Eye (tissue), 1 donor: Measurements from ENCODE around the gene RYR3.

ENCODE experiments used
- DNase-seq: peaks from one replicate; pipeline ENCODE4 v3.0.0-alpha.2; 2015

The RYR3 gene

GRCh38 chr15:33310481-33311311 lies at the start of gene RYR3:
Gene RYR3 (plus strand): TSS chr15:33310967. CDS start chr15:33311046, 79 bp downstream.
- peak; percentile 89 for DNase-seq

- no peak for DNase-seq
Measured at GRCh38 chr15:33262306-33262705, 48.5 kb upstream of the RYR3 start.

GRCh38 chr15:33277689-33278088 lies 33.1 kb upstream of the RYR3 start:
- no peak for DNase-seq

- no peak for DNase-seq
Measured at GRCh38 chr15:33278816-33279612, 31.8 kb upstream of the RYR3 start.

GRCh38 chr15:33279613-33280205 lies 31.1 kb upstream of the RYR3 start:
- no peak for DNase-seq

- DNase-seq, result no peak
Measured at GRCh38 chr15:33282226-33283020, 28.3 kb upstream of the RYR3 start.

- no peak for DNase-seq
Measured at GRCh38 chr15:33283576-33283975, 27.2 kb upstream of the RYR3 start.

- no peak for DNase-seq
Measured at GRCh38 chr15:33284336-33284735, 26.4 kb upstream of the RYR3 start.

- DNase-seq, result peak; percentile 89
Measured at GRCh38 chr15:33292717-33293307, 18.0 kb upstream of the RYR3 start.

GRCh38 chr15:33293713-33294334 lies 16.9 kb upstream of the RYR3 start:
- DNase-seq, result no peak

- no peak for DNase-seq
Measured at GRCh38 chr15:33296050-33296449, 14.7 kb upstream of the RYR3 start.

- DNase-seq, result no peak
Measured at GRCh38 chr15:33296856-33297255, 13.9 kb upstream of the RYR3 start.

- no peak for DNase-seq
Measured at GRCh38 chr15:33298631-33299030, 12.1 kb upstream of the RYR3 start.

- no peak for DNase-seq
Measured at GRCh38 chr15:33304924-33305323, 5.8 kb upstream of the RYR3 start.

- DNase-seq, result peak; percentile 75
Measured at GRCh38 chr15:33309602-33310276, 1.0 kb upstream of the RYR3 start.

GRCh38 chr15:33311312-33311971 lies 675 bp downstream of the RYR3 start:
- DNase-seq, result peak; percentile 68

GRCh38 chr15:33313491-33313890 lies 2.7 kb downstream of the RYR3 start:
- no peak for DNase-seq

GRCh38 chr15:33314069-33314468 lies 3.3 kb downstream of the RYR3 start:
- no peak for DNase-seq

- no peak for DNase-seq
Measured at GRCh38 chr15:33315044-33315443, 4.3 kb downstream of the RYR3 start.

- no peak for DNase-seq
Measured at GRCh38 chr15:33317896-33318295, 7.1 kb downstream of the RYR3 start.

GRCh38 chr15:33320017-33320416 lies 9.2 kb downstream of the RYR3 start:
- DNase-seq, result no peak
